DMS 273 (cell line): Measurements from ENCODE around the gene HRH2.

Experiments used
- DNase-seq: peaks from one replicate; lab custom pipeline; 2025; ENCODE audit not compliant: unreplicated experiment; lab: John Stamatoyannopoulos, UW

HRH2 gene

DNA sequence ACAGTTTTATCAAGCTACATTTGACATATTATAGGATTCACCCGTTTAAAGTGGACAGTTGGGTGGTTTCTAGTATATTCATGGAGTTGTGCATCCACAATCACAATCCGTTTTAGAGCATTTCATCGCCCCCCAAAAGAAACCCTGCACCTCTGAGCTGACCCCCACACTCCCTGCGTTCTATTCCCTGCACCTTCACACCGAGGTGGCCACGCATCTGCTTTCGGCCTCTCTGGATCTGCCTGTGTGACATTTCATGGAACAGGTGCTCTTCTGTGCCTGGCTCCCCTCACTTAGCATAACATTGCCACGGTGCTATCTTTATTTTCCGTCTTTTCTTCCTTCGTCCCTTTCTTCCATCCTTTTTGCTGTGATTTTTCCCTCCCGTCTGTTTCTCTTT lies 32.7 kb downstream of the HRH2 start:
- no peak for DNase-seq

DNA sequence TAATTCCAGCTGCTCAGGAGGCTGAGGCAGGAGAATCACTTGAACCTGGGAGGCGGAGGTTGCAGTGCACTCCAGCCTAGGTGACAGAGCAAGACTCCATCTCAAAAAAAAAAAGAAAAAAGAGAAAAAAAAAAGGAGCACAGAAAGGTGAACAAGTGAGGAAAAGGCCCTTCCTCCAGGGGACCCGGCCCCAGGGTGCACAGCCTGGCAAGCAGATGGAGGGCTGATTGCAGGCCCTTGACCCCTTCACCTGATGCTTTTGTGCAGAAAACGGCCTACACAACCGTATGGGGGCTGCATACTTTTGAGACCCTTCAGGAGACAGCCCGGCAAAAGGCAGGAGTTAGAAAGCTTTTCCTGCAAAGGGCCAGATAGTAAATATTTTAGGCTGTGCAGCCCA lies 33.9 kb downstream of the HRH2 start:
- no peak for DNase-seq

DNA sequence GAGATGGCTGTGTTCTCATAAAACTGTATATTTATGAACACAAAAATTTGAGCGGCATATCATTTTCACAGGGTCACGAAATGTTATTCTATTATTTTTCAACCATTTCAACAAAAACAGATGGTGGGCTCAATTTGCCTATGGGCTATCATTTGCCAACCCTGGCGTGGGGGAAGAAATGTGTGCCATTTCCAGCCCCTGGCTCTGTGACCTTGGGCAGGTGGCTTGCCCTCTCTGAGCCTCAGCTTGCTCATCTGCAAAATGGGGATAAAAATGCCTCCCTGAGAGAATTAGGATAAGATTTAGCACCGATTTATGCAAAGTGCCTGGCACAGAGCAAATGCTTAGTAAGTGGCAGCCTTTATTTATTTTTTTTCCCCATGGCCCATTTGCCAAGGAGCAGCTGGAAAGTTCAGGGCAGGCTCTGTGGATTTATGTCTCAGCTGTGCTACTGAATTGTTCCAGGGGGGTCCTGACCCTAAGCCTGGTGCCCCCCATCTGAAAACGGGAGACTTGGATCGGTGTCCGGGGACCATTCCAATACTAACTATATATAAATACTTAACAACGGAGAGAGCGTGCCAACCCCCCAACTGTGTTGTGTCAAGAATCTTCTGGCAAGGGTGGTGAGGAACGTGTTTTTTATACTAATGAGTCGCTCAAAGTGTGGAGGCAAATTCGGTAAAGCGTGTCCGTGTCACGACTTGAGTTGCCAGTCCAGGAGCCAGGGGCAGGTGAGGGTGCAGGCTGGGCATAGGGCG lies 34.5 kb downstream of the HRH2 start:
- no peak for DNase-seq

DNA sequence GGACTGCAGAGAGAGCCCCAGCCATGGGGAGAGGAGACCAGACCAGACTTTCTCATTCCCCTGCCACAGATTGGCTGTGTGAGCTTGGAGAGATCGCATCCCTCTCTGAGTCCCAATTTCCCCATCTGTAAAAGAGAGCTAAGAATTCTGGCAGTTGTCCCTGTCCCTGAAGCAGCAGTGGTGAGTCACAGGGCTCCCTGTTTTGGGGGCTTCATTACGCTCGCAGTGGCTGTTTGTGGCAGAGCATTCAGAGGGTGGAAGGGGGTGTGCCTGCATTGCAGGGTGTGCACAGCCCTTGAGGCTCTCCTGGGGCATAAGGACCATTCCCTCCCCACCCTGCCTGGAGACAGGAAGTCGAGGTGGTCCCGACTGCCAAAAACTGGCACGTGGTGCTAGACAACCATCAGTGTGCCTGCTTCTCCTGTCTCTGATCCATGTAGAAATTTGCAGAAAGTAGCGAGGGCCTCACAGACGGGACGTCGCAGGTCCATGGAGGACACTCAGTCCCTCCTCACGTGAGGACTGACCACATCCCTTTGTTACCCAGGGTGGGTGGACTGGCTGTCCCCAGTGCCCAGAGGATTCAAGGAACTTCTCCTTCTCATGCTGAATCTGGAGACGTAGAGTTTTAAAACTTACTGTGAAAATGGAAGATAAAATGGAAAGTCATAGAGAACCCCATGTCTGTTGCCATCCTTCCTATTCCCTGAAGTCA lies 35.3 kb downstream of the HRH2 start:
- DNase-seq, result no peak

DNA sequence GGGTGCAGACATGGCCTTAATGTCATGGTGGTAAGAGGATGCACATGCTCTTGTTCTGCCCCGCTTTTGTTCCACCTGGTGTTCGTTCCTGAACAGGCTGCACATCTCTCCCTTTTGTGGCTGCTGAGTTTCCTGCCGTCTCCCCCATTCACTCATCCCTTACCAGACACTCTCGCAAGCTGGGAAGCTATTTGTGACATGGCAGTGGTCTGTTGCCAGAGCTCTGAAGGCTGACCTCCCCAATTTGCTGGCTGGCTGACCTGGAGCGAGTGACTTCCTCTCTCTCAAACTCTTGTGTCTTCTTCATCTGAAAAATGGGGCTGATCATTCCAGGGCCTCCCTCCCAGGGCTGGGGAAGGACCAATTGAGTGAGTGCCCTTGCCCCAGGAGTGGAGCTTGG lies 35.9 kb downstream of the HRH2 start:
- DNase-seq, result no peak

DNA sequence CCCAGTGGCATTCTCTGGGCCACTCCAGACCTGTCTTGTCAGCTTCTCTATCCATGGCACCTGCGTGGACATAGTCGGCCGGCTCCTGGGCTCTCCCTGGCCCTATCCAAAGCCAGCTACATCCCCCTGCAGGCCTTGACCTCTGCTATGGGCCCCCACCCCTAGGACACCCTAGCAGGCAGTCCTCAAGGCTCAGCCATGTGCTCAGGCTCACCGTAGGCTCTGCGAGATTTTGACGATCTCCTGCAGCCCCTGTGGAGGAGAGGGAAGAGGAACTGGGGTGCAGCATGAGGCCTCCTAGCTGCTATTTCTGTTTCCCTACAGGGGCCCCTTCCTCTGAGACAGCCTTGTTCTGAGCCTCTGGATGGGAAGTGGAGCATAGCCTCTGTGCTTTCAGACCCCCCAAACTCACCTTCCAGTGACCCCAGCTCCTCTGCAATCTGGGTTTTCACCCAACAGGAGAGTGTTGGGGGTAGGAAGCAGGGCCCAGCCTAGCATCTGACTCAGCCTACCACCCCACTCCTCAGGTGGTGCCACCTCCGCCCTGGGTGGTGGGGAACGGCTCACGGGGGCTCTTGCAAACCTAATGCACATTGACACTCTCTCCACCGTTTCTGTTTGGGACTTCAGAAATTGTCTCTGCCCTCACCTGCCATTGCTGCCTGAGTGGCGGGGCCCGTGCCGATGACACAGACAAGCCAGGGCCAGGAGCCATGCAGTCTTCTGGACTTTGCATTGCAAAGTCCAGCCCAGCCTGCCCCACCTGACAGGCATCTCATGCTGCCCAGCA lies 36.7 kb downstream of the HRH2 start:
- no peak for DNase-seq

DNA sequence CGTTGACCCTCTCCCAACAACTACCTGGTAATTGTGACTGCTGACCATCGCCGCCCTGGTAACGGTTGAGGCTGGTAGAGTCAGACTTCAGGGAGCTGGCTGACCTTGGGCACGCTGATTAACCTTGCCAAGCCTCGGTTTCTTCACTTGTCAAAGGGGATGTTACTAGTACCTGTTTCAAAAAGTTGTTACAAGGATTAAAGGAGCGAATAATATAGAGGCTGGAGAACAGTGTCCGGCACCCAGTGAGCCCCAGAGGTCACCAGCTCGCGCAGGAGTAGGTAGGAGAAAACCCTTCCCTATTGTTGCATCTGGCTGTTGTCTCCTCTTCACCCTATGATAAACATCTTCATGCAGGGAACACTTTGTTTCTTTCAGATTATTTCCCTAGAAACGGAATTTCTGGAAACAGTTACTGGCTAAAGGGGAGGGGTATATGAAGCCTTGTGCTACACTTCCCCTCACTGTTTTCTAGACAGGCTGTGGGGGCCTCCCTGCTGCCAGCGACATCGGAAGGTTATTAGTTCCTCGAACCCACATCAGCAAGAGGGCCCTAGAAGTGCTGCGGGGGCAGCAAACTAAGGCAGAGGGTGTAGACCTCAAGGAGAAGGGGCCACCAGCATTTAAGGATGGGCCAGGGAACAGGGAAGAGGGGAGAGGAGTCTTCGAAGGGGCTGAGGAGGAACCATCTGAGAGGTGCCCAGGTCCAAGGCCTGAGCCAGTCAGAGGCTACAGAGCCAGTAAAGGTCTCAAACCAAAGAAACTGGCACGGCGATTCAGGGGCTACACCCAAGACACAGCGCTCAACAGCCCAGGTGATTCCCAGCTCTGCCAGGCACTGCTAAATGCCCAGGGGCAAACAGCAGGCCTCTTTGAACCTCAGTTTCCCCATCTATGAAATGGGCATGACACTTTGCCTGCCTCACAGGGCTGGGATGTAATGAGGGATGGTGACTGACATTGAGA lies 37.6 kb downstream of the HRH2 start:
- no peak for DNase-seq

DNA sequence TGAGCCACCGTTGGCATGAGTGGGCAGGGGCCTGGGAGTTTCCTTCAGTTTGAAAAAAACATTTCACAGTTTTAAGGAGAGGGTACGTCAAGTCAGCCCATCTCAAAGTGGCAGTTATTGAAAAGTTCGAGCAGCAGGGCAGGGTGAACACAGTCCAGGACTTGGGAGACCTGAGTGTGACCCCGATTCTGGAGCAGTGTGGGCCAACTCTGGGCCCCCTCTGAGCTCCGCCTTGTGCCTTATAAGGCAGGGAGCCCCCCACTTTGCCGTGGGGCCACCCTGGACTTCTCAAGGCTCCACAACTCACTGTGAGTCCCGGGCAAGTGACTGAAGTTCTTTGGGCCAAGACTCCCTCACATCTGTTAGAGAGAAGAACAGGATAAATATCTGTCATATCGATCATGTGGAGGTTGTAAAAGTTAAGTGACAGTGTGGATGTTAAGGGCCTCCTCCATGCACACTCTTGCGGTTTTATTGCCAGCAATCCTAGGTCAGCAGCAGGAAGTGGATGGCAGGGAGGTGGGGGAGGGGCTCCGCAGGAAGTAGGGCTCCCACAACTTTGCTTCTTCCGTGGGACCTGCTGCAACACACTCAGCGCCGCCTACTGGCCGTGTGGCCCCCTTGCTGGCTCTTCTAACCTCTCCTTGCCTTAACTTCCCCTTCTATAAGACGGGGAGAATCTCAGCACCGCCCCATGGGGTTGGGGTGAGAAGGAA lies 38.4 kb downstream of the HRH2 start:
- peak; percentile 71 for DNase-seq

DNA sequence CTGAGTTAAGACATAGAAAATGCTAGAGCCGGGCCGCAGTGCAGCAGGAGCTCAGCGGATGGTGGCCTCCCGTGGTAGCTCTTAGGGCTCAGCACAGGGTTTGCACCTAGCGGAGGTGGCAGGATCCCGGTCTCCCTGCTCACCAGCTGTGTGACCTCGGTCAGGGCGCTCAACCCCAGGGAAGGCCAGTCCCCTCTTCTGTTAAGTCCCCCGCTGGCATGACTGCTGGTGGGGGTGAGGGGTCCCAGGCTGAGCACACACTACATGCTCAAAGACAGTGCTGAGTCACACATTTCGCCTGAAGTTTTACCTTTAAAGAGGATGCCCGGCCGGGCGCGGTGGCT lies 39.0 kb downstream of the HRH2 start:
- DNase-seq, result no peak

DNA sequence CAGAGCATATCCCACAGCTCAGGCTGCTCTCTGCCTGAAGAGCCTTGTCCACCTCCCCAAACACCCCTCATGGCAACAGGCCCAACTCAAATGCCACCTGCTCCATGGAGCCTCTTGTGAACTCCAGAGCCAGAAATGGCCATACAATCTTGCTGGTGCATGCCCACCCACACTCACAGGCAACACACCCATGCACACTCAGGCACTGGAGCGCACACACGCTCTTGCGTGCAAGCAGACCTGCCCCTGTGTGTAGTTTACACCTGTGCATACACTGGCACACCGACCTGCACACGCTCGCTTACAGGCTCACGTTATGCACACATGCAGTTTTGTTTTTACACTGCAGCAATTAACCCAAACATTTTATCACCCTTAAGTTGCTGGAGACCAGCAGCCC lies 40.0 kb downstream of the HRH2 start:
- DNase-seq, result no peak

DNA sequence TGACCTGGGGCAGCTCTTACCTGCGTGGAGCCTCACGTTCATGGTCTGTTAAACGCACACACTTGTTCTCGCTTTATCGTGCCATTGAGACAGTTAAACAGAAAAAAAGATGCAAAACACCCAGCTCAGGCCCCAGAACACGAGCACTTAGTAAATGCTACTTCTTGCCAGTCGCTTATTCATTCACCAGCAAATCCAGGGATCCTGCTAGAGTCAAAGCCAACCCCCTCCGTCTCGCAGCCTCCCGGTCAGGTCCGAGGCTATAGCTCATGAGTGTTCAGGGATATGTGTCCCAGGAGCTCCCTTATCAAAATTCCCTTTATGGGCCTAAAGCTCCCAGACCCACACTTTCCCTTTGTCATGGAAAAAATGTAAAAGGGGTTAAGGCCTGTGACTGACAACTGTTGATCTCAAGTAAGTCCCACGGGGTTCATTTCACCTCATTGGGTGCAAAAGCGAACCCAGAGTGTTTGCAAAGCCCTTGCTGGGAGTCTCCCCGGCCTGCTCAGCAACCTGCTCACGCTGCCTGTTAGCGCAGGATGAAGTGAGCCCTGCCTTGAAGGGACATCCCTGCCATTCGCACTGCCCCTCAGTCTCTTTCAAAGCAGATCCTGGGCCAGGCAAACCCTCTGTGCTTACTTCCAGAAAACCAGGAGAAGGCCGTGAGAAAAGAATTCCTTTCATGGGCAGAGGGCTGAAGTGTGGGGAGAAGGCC lies 40.7 kb downstream of the HRH2 start:
- DNase-seq, result no peak

DNA sequence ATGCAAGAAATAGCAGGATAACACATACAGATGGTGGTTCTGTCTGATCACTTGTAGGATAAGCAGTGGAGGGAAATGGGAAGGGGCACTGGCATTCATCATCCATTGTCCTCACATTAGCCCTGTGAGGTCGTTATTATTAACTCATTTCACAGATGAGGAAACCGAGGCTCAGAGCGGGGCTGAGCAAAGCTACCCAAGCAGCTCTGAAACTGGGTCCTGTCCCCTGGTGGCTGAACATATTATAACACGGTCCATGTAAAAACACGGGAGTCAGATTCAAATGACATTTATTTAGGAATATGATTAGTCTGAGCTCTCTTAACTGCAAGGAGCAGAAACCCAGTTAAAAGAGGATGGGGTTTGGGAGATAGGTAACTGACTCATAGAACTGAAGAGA lies 43.1 kb downstream of the HRH2 start:
- peak; percentile 17 for DNase-seq

DNA sequence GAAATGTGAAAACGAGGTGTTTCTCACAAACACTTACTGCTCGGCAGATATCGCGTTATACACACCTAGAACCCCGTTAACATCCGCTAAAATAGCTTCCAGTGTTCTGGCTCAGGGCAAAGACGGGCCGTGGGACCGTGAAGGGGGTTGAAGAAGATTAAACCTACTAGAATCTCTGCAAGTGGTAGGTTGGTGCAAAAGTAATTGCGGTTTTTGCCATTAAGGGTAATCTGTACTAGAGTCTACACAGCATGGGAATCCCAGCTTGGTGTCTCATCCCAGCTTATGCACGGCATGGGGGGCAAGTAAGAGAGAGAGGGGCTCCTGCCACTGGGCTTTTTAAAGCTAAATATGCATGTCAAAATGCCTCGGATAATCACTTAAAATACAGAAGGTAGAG lies 43.9 kb downstream of the HRH2 start:
- no peak for DNase-seq

DNA sequence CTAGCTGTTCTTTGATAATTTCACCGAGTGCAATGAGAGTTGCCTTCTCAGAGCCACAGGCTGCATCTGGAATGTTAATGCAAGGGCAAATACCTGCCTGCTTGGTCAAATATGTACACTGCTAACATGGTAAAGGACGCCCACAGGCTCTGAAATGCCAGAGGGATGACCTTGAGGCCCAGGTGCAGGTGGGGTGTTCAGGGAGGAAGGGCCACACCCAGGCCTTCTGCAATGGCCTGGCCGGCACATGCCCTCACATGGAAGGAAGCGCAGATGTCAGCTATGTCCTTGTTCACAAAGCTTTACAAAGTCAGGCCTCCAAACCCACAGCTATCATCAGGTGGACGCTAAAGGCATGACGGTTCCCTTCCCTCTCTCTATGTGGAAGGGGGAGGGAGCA lies 48.6 kb downstream of the HRH2 start:
- DNase-seq, result no peak

DNA sequence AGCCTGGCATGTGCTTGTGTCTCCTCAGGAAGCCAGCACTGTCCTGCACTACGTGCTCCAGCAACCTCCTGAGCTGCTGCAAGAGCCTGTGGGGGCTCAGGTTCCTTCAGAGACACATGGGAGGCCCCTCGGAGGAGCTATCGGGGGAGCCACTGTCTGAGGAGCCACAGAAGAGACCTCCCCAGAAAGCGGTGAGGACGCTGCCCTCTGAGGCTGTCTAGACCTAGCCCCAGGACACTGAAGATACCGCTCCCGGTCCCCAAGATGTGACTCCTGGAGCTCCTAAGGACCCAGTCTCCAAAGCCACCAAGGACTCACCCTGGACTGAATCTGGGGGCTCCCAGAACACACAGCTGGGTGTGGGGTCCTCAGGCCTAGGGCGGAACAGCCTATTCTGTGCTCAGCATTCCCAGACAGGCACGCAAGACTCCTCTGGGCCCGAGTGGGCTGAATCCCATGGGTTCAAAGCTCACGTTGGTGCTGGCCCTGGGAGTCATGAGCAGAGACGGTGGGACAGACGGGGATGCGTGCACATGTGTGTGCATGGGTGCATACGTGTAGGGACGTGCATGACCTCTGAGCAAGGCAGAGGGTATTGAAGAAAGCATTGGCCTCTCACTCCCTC lies 50.0 kb downstream of the HRH2 start:
- DNase-seq, result no peak

DNA sequence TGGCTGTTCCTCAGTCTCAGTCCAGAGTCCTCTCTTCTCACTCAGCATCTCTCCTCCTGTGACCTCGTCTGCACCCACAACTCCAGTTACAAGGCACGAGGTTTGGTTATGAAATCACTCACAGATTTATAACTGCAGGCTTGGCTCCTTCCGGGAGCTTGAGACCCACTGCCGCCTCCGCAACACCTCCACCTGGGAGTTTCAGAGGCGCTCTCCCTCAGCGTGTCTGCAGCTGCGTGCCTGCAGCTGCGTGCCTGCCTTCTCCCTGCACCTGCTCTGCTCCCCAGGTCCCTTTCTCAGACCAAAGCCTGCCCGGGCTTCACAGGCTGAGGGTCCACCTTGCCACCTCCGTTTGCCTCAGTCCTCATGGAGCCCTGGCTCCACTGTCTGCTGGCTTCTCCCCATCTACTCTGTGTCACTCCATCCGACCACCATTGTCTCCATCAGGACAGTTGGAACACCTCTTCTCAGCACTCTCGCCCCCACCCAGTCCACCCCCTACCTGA lies 51.5 kb downstream of the HRH2 start:
- DNase-seq, result no peak

DNA sequence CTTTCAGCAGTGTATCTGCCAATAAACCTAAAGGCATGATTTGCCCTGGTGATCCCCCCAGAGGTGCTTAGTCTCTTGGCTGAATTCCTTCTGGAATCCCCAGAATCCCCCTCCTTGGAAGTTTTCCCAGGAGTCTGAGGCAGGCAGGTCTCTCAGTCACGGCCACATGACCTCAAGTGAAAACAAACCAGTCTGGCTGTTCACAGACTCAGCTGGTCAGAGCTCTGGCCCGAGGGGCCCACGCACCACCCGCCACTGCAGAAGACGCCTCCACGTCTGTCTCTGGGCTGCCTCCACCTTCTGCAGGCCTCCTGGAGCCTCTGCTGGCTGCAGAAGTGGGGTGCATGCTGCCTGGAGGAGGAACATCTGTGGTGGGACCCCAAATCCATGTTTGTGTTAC lies 52.5 kb downstream of the HRH2 start:
- DNase-seq, result no peak

DNA sequence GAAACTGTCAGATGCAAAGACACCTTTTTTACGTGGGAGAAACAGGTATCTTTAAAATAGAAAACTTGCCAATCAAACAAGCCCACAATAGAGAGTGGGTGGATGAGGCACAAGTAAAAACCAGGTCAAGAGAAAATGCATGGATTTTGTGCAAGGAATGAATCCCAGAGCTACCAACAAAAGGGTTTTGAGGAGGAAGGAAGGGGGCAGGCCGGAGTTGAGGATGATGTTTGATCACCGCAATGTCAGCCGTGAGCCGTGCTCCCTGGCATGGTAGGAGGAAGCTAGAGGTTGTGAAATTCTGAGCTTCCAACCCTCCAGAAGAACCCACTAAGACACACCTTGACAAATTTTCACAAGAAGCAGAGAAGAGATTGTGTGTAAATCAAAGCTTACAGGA lies 53.2 kb downstream of the HRH2 start:
- no peak for DNase-seq
